GM21381 (cell line): ENCODE measurements around the gene NIP7.

Experiments
- ATAC-seq: cut with Tn5 transposase; IDR thresholded peaks from one replicate; pipeline ENCODE4 v1.9.1; 2021; ENCODE audit warnings: mild to moderate bottlenecking, moderate library complexity; ENCODE audit not compliant: unreplicated experiment

Gene NIP7

GRCh38 chr16:69318177-69318910 is 21.2 kb upstream of the NIP7 start:
- no peak for ATAC-seq

GRCh38 chr16:69318911-69319289 is 20.7 kb upstream of the NIP7 start:
- no peak for ATAC-seq

DNA sequence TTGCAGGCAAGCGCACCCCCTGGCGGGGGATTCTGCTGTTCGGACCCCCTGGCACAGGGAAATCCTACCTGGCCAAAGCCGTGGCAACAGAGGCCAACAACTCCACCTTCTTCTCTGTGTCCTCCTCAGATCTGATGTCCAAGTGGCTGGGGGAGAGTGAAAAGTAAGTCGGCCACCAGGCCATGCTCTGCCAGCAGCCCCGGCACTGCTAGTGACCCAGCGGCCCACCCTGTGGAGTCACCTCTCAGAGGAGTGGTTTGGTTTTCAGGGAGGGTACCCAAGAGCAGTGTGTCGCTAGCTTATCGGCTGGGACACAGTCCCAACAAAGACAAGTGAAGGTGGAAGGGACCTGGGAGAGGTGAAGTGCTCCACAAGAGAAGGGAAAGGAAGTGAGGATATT is 20.2 kb upstream of the NIP7 start:
- no peak for ATAC-seq

DNA sequence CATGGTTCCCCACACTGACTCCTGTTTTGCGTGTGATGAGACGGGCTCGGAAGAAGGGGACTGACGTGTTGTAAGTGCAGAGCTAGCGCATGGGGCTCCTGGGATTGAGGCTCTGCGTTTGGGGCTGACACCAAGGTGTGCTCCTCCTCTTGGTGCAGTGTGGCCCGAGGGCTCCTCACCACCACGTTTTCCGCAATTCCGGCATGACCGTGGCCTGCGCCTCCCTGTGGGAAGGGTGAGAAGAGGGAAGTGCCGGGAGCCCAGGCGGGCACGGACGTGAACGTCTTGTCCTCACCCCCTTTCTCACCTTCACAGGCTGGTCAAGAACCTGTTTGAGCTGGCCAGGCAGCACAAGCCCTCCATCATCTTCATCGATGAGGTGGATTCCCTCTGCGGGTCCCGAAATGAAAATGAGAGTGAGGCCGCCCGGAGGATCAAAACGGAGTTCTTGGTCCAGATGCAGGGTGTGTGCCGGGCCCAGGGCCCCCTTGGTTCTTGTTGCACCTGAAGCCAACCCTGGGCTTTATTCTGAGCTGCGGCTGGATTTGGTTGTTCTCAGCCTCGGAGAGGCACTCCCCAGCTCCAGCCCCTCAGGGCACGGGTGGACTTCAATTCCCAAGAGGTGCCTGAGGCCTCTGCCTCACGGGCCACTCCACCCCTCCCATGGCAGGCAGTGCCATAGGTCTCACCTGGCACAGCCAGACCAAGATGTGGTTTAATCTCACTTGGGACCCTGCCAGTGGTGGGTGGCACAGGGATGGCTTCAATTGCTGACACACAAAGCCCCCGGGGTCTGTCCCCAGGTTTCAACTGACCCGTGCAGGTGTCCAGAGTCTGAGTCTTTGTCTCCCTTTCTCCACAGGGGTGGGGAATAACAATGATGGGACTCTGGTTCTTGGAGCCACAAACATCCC is 19.5 kb upstream of the NIP7 start:
- ATAC-seq = no peak

GRCh38 chr16:69320740-69321073 is 18.9 kb upstream of the NIP7 start:
- ATAC-seq = no peak

DNA sequence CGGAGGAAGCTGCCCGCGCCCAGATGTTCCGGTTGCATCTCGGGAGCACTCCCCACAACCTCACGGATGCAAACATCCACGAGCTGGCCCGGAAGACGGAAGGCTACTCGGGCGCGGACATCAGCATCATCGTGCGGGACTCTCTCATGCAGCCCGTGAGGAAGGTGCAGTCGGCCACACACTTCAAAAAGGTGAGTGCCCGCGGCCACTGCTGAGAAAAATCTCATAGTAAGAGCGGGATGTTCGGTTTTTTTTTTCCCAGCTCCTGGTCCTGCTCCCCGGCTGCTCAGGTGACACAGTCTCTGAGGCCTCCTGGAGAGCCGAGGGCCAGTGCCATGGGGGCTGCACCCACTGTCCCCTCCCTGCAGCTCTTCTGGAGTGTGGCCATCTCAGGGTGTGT is 18.5 kb upstream of the NIP7 start:
- no peak for ATAC-seq

- no peak for ATAC-seq
These were observed 17.2 kb upstream of the NIP7 start for GRCh38 chr16:69322343-69322742.

- no peak for ATAC-seq
These were observed 16.2 kb upstream of the NIP7 start for GRCh38 chr16:69323415-69323814.

DNA sequence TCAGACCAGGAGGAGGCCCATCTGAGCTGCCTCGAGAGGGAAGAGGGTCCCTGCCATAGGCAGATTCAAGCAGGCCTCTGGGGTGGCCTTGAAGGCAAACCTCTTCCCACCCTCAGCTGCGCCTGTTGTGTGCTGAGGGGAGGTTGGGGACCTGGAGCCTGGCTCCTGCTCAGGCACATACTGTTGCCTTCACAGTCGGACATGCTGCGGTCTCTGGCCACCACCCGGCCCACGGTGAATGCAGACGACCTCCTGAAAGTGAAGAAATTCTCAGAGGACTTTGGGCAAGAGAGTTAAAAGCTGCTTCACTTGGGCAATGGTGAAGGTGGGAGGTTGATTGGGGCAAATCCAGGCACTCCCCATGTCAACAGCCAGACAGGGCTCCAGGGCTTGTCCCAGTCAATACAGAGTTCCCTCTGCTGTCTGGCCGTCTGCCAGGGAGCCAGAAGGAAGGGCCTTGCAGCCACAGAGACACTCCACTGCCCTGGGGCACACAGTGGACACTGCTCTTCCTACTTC is 15.5 kb upstream of the NIP7 start:
- no peak for ATAC-seq

DNA sequence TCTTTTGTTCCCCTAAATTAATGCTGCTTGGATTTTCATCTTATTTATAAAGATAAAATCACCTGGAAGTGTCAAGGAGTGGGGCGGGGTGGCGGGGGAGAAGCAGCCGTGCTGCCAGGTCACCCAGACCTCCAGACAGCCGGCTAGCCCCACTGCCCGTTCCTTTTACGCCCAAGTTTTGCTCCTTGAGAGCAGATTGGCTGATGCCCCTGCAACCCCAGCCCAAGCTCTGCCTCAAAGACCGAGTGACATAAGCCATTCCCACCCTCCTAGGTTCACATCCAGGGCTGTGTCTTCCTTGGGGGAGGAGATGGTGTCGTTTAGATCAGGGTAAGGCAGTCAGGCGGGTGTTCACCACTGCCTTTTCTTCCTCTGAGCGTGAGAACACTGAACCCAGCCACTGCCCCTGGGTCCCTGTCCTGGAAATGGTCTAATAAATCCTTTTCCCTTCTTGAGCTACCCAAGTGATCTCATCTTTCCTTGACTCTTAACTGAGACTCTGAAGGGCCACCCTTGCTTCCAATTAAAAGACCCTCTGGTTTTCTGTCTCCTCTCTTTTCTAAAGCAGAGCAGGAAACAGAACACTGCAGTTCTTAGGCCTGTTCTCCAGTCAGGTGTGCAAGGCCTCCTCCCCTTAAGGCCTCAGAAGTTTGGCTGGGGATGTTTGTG is 14.9 kb upstream of the NIP7 start:
- no peak for ATAC-seq

- ATAC-seq = no peak
These were observed 13.8 kb upstream of the NIP7 start for GRCh38 chr16:69325784-69326171.

GRCh38 chr16:69326172-69326873 is 13.2 kb upstream of the NIP7 start:
- no peak for ATAC-seq

GRCh38 chr16:69327585-69328310 is 11.8 kb upstream of the NIP7 start:
- no peak for ATAC-seq

- ATAC-seq = no peak
These were observed 10.7 kb upstream of the NIP7 start for GRCh38 chr16:69328854-69329316.

DNA sequence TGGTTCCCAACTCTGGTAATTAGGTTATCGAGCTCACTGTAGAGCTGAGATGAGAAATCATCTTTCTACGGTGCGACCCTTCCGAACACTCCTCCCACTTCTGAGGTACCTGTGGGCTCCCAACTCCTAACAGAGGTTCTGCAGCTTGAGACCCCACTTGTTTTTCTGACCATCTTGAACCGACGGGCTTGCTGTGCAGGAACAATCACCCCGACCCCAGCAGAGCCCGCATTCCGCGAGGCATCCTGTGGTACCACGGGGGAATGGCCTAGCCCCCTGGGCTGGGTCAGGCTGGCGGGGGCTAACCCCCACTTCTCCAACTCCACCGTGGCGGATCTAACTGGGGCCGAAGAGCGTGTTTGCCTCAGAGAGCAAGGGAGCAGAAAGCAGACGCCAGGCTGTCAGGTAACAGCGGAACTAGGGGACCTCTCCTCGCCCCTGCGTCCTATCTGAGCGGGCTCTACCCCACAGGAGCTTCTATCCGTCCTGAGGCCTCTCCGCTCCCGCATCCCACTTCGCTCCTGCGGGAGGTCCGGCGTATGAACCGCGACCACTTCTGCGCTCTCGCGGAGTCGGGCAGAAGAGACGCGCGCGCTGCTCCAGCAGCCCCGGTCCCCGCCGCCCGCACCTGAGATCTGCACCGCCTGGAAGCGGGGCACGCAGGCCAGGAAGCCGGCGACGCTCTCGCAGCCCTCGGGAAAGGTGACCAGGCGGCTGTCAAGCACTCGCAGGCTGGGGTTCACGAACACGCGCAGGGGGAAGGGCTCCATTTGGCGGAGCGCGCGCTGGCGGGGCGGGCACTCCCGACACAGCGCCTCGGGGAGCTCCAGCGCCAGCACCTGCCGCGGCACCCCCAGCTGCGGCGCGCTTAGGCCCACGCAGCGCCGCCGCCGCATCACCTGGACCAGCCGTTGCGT is 9.9 kb upstream of the NIP7 start:
- peak; percentile 28 for ATAC-seq

- ATAC-seq = peak; percentile 93
These were observed 9.1 kb upstream of the NIP7 start, which contains the start of gene PDF for GRCh38 chr16:69330286-69331109. TSS of gene PDF (minus strand) at chr16:69330588. CDS start at chr16:69330570, 18 bp downstream.

DNA sequence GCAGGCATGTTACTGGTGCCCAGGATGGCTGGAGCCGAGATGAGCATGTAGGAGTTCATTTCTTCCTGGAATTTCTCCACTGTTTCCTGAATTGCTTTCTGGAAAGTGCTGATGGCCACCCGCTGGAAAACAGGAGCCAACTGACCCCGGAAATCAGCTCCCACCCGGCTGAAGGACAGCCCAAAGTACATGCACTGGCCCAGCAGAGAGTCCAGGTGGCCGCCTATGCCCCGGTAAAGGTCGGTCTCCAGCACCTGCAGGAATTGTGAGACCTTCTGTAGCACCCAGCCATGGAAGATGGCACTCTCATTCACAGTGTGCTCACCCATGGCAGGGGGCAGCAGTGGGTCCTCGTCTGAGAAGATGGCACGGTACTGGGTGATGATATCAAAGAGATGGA is 4.9 kb upstream of the NIP7 start:
- ATAC-seq = no peak
